GM18526 (cell line): ENCODE data around the gene TAGLN2.

Source experiments
- POLR2A ChIP-seq: IDR thresholded peaks from 3 replicates; pipeline ENCODE4 v1.6.1; 2011; ENCODE audit not compliant: insufficient read length; ENCODE audit errors: extremely low read depth

The TAGLN2 gene

GRCh38 chr1:159889202-159889601, 36.1 kb downstream of the TAGLN2 start:
- TF ChIP-seq POLR2A = no peak

GRCh38 chr1:159884296-159884695, 41.0 kb downstream of the TAGLN2 start:
- TF ChIP-seq POLR2A = no peak

- no peak for TF ChIP-seq POLR2A
These were observed 42.2 kb downstream of the TAGLN2 start for GRCh38 chr1:159883134-159883533.

- no peak for TF ChIP-seq POLR2A
These were observed 42.8 kb downstream of the TAGLN2 start for GRCh38 chr1:159882527-159882862.

- TF ChIP-seq POLR2A = no peak
These were observed 43.4 kb downstream of the TAGLN2 start for GRCh38 chr1:159881622-159882526.

- no peak for TF ChIP-seq POLR2A
These were observed 44.9 kb downstream of the TAGLN2 start for GRCh38 chr1:159880430-159880829.

GRCh38 chr1:159879977-159880376, 45.3 kb downstream of the TAGLN2 start:
- TF ChIP-seq POLR2A = no peak

- no peak for TF ChIP-seq POLR2A
These were observed 46.2 kb downstream of the TAGLN2 start for GRCh38 chr1:159879136-159879535.

- TF ChIP-seq POLR2A = no peak
These were observed 47.4 kb downstream of the TAGLN2 start for GRCh38 chr1:159877695-159878444.

GRCh38 chr1:159873530-159874143, 51.7 kb downstream of the TAGLN2 start:
- no peak for TF ChIP-seq POLR2A

GRCh38 chr1:159872891-159873290, 52.4 kb downstream of the TAGLN2 start:
- no peak for TF ChIP-seq POLR2A

GRCh38 chr1:159870704-159871103, 54.6 kb downstream of the TAGLN2 start:
- TF ChIP-seq POLR2A = no peak

- no peak for TF ChIP-seq POLR2A
These were observed 55.7 kb downstream of the TAGLN2 start for GRCh38 chr1:159869607-159870006.

GRCh38 chr1:159869173-159869572, 56.1 kb downstream of the TAGLN2 start:
- no peak for TF ChIP-seq POLR2A

GRCh38 chr1:159868766-159869165, 56.5 kb downstream of the TAGLN2 start:
- no peak for TF ChIP-seq POLR2A
